GM10847 (cell line): ENCODE results near the gene GUCY2D.

Source experiments
- POLR2A ChIP-seq: IDR thresholded peaks from 2 replicates; pipeline ENCODE4 v1.6.1; 2011; ENCODE audit not compliant: insufficient read length; ENCODE audit errors: extremely low read depth

GUCY2D gene

GRCh38 chr17:8062435-8062806 lies 60.0 kb downstream of the GUCY2D start:
- no peak for TF ChIP-seq POLR2A

- no peak for TF ChIP-seq POLR2A
These were observed 60.5 kb downstream of the GUCY2D start for GRCh38 chr17:8062807-8063483.

GRCh38 chr17:8063761-8064534 lies 61.5 kb downstream of the GUCY2D start:
- no peak for TF ChIP-seq POLR2A

GRCh38 chr17:8064561-8065019 lies 62.2 kb downstream of the GUCY2D start:
- no peak for TF ChIP-seq POLR2A

GRCh38 chr17:8066841-8067775 lies 64.7 kb downstream of the GUCY2D start:
- TF ChIP-seq POLR2A = no peak

GRCh38 chr17:8067806-8068205 lies 65.4 kb downstream of the GUCY2D start:
- TF ChIP-seq POLR2A = no peak

GRCh38 chr17:8068736-8069586 lies 66.5 kb downstream of the GUCY2D start:
- no peak for TF ChIP-seq POLR2A

GRCh38 chr17:8069587-8069860 lies 67.1 kb downstream of the GUCY2D start:
- no peak for TF ChIP-seq POLR2A
